Measurements from ENCODE around the gene RPS15A.
"Not testable (repeated sequence)": the region's sequence is repeated elsewhere in the genome, so short reads cannot be mapped to it uniquely, and the experiment has no call there.

The RPS15A gene

DNA sequence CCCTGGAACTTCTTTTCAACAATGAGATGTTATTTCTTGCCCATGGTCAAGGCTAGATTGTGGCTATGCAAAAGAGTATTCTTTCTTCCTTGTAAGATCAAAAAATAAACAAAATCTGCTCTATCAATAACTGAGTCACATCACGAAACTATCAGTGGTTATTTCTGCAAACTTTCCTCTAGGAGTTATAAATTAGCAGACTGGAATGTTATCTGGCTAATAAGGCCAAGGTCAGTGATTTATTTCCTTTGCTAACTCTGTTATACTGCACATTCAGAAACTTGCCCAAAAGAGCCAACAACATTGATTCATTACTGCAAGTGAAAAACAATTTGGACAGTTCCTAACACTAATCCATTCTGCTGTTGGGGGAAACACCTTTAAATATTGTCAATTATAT is 6.2 kb upstream of the RPS15A start:
- DNase-seq (ENCODE audit: low read depth) = no peak

DNA sequence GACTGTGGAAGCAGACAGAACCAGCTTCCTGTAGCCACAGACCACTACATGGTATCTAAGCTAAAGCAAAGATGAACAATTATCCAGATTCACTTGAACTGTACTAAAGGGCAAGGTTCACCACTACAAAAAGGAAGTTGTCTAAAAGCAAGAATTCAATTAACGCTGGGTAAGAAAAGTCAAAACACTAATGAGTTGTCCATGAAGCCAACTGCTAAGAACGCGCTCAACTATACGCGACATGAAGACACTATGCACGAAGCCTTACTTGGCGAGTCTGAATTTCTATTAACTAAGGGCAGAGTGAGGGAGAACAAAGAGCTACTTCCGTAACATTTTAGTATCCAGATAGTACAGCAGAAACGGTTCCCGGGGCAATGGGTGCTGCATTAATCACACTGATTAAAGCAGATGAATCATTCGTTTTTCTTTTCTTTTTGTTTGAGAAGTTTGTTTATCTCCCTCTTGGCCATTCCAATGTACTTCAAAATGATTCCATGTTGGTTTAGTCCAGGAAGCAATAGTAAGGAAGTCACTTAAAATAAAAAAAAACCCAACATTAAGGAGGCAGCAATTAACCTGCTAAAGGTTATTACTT is 2.8 kb upstream of the RPS15A start:
- no peak for DNase-seq (ENCODE audit: low read depth)

DNA sequence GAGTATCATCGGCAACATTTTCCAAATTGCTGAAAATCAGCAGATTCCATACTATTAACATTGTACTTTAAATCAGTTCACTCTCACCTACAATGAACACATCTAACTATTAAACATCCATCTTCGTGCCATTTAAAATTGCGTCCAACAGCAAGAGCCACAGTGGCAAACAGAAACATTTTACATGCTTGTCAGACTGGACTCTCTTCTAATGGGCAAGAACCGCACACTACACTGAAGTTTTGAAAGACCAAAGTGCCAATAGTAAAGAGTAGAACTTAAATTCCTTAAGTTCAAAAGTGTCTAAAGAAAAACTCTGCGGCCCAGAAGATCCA is 652 bp downstream of the RPS15A start:
- no peak for DNase-seq (ENCODE audit: low read depth)

DNA sequence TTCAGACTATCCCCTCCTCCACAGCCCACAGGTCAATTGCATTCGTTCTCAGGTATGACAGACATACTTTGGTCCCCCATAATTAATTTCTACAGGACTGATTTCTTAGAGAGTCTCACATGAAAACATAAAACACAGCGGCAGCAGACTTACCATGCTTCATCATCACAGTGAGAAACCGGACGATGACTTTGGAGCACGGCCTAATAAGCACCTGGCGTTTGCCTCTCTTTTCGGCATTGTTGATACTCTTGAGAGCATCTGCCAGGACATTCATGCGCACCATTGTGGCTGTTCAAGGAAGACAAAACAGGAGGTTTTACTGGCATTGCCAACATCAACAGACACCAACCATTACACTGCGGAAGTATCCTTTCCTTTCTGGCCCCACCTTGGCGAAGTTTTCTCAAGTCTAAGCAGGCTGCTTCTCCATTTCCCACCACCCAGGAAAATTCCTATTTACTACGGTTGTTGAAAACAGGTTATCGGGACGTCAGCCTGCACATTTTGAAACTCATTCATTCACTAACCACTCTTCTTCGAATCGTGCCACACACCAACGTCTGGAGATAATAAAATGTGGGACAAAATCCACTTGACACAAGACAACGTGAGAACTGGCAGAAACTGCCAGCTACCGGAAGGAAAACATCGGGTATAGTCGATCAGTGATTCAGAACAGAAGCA is 1.2 kb downstream of the RPS15A start:
- DNase-seq (ENCODE audit: low read depth) = no peak

DNA sequence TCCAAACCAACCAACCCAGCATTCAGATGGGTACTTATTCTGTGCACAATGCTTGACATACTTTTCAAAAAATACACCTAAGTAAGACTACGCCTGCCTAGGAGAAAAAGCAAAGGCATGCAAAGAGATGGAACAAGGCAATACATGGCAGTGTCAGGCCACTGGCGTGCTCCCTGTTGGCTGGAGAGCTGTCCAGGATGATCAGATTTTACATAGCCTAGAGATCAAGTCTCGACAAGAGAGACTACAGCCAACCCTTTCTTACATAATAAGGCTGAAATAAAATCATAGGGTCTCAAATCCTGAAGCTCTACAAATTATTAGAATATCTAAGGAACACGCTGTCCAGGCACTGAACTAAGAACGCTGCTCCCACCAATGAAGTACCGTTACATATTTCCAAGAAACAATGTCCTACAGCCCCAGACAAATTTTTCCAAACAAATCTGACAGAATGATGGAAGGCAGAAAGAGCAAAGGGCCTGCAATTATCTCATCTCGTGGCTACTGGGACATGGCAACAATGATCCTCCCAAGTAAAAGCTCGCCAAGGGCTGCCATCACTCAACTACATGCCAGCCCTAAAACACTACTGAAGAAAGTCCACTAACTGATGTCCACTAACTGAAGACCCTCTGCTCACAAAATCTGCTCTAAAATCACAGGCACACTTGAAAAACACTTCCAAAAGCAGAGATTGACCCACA is 5.1 kb downstream of the RPS15A start:
- DNase-seq (ENCODE audit: low read depth) = no peak

DNA sequence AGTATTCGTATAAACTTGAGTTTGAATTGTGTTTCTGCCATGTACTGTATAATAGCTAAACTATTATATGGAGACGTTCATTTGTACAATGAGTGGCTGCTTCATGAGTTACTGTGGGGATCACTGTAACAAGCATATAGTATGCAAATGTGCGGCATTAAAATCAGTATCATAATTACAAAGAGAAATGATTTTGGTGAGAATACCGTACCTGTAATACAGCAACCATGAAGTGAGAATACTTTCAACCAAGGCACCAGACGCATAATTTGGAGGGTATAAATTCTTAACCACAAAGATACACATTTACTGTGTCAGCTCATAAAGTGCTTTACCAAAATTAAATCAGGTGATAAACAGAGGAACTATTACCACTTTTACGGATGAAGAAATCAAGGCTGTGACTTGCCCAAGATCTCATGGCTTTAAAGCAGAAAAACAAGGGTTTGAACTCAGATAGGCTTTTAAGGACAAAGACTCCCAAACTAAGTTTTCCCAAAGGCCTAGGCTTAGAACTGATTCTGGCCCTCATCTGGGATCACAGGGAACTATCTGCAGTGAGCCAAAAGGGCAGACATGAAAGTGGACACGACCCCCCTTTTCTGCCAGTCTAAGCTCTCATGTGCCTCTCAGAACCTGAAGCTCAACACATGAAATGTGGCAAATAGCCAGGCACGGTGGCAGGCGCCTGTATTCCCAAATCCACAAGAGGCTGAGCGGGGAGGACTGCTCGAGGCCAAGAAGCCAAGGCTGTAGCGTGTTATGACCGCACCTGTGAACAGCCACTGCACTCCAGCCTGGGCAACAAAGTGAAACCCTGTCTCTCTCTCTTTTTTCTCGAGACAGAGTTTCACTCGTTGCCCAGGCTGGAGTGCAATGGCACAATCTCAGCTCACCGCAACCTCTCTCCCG is 6.4 kb downstream of the RPS15A start:
- DNase-seq (ENCODE audit: low read depth) = no peak

DNA sequence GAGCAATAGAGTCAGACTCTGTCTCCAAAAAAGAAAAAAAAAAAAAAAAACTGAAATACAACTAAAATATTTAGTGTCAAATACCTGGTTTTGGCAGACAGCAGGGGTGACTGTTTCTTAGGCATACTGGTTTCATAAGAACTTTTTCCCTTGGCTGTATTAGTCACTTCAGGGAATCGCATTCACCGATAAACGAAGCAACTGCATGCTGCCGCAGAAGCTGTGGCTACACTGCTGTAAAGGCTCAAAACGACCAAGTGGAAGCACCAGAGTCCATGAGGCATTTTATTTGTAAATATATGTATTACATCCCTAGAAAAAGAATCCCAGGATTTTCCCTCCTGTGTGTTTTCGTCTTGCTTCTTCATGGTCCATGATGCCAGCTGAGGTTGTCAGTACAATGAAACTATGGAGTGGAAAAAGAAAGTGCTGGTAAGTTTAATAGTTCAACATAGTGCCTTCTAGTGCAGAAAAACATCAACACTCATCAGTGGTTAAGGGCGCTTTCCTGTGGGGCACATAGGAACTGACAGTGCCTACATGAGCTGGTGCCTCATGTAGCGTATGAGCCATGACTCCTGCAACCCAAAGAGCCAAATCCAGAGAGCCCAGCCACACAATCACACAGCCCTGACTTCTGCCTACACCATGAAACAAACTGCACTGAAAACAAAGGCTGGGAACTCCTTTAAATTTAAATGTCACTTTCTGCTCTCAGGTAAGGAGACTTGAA is 7.3 kb downstream of the RPS15A start:
- DNase-seq (ENCODE audit: low read depth) = no peak

DNA sequence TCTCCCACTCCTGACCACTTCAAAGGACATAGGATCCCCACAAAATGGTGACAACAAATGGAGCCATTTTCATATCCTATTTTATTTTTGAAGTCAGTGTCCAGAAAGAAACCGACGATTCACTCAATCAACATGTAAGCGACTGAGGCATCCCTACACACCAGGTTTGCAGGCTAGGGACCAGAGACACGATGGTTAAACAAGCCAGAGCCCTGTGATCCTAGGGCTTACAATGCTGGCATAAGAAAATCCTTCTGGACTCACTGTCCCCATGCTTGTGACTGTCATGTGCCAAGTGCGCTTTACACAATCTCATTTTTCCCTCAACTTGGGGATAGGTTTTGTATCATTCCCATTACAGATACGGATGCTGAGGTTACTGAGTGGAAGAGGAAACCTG is 8.9 kb downstream of the RPS15A start:
- DNase-seq (ENCODE audit: low read depth) = not testable (repeated sequence)

DNA sequence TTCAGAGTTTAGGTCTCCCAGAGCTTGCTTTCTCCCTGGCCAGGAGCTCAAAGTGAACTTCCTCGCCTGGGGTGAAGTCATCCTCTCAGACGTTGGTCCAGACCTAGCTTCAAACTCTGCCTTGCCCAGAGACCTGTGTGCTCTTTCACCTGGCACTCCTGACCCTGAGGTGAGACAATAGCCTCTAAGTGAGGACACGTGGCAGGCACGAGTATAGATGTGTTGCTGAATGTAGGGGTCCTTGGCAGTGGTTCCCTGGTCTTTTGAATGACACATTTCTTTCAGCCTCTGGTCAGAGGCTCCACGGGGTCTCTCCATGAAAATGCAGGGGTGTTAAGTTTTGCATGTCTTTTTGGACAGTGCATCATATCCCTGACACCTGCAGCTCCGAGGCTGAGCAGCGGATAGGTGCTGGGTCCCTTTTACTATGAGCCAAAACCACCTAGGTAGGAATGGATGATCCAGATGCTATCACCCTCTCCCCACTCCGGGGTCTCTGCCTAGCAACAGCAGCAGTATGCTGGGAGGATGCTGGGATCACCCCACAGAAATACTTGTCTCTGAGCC is 9.6 kb downstream of the RPS15A start:
- DNase-seq (ENCODE audit: low read depth) = not testable (repeated sequence)

DNA sequence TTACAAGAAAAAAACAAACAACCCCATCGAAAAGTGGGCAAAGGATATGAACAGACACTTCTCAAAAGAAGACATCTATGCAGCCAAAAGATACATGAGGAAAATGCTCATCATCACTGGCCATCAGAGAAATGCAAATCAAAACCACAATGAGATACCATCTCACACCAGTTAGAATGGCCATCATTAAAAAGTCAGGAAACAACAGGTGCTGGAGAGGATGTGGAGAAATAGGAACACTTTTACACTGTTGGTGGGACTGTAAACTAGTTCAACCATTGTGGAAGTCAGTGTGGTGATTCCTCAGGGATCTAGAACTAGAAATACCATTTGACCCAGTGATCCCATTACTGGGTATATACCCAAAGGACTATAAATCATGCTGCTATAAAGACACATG is 12.5 kb downstream of the RPS15A start:
- not testable (repeated sequence) for DNase-seq (ENCODE audit: low read depth)

DNA sequence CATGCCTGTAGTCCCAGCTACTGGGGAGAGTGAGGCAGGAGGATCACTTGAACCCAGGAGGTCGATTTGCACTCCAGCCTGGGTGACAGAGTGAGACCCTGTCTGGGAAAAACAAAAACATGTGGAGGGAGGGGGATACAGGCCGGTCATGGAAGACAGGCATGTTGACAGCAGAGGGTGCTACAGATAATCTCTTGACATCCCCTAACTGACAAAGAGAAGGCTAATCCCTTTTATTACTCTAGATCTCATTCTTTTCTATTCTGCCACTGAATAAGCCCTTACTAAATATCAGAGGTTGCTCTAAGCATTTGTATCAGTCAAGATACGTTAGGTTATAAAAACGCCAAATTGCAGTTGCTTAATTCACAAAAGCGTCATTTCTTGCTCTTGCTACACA is 13.8 kb downstream of the RPS15A start:
- not testable (repeated sequence) for DNase-seq (ENCODE audit: low read depth)

DNA sequence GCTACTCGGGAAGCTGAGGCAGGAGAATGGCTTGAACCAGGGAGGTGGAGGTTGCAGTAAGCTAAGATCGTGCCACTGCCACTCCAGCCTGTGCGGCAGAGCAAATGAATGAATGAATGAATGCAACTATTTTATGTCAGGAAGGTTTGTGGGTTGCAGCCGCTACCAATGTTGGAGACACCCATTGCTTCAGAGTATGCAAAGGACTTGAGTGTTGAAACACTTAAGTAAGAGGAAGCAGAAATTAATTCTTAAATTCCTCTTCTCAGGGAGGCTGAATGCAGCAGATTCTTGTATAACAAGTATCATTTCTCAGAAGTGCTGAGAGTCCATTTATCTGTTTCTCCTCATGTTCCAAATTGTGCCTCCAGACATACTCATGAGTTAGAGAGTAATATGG is 15.5 kb downstream of the RPS15A start:
- DNase-seq (ENCODE audit: low read depth) = not testable (repeated sequence)

DNA sequence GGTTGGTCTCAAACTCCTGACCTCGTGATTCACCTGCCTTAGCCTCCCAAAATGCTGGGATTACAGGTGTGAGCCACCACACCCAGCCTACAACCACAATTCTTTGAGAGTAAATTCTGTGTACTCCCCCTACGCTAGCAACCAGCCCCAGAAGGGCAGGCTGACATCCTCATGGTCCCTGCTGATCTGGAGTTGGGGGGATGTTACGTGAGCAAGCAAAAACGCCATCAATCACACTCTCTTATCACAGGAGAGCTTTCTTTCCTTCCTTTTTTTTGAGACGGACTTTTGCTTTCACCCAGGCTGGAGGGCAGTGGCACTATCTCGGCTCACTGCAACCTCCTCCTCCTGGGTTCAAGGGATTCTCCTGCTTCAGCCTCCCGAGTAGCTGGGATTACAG is 18.0 kb downstream of the RPS15A start:
- not testable (repeated sequence) for DNase-seq (ENCODE audit: low read depth)

DNA sequence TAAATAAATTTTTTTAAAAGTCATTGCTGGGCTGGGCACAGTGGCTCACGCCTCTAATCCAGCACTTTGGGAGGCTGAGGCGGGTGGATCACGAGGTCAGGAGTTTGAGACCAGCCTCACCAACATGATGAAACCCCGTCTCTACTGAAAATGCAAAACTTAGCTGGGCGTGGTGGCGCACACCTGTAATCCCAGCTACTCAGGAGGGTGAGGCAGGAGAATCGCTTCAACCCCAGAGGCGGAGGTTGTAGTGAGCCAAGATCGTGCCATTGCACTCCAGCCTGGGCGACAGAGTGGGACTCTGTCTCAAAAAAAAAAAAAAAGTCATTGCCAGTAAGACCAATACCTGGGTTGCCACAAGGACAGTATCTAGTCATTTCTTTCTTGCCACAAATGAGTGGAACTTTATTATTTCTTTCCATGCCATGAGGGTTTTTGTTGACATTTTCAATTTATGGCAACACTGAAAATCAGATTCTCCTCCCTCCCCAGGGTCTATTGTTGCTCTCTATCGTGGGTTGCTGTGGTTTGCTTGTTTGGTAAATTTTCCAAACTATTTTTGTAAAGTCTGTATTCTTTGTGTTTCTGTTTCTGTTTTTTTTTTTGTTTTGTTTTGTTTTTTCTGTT is 19.7 kb downstream of the RPS15A start:
- not testable (repeated sequence) for DNase-seq (ENCODE audit: low read depth)

DNA sequence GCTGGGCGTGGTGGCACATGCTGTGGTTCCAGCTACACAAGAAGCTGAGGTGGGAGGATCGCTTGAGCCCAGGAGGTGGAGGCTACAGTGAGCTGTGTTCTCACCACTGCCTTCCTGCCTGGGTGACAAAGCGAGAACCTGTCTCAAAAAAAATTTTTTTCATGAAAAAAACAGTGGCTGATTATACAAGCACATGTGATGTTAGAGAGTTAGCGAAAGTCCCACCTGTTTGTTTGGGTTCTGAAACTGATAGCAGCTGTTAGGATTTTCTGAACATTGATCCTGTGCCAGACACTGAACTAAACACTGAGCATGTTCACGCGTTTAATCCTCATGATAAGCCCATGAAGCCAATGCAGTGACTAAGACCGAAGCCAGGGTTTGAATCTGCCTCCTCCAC is 22.9 kb downstream of the RPS15A start:
- DNase-seq (ENCODE audit: low read depth) = not testable (repeated sequence)

DNA sequence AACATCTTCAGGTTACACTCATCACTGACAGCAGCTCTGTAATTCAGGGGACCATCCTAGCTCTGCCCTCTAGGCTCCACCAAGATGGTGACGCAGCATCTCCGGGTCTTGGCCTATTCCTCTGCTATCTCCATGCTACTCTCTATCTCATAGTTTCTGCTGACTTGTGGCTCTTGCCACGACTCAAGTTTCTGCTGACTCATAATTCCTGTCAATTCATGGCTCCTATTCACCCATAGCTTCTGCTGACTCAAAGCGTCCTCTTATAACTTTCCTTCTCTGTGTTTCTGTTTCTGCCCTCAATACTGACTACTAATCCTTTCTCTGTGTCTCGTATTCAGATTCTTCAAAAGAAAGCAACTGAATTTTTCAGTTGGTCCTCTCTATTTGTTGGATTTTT is 27.4 kb downstream of the RPS15A start:
- not testable (repeated sequence) for DNase-seq (ENCODE audit: low read depth)

DNA sequence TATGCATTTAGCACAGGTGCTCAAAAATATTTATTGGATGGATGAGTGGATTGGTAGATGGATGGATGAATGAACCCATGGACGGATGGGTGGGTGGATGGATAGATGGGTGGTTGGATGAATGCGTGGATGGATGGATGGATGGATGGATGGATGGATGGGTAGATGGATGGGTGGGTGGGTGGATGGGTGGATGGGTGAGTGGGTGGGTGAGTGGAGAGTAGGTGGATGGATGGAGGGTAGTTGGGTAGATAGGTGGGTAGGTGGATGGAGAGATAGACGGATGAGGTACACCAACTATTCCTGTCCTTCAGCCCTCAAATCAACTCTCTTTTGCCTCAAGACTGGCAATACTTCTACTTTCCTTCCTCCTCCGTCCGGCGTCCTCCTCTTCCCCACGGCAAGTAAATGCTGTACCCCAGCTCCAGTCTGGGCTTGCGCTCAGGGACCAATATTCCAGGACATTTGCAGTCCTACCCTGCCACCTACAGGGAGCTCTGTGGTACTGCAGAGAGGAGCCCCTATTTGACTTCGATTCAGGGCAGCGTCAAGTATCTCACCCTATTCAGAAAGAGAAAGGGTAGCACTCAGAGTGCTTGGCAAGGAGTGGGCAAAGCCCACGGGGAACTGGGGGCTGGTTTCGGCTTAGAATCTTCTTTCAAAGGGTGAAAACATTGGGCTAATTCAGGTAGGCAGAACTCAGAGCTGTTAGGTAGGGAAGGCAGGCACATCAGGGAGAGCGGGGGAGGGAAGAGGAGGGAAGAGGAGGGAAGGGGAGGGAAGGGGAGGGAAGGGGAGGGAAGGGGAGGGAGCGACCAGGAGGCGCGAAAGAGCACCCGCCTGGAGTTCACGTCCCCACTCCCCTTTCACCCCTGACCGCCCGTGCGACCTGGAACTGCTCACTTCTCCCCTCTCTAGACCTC is 30.3 kb downstream of the RPS15A start:
- not testable (repeated sequence) for DNase-seq (ENCODE audit: low read depth)

DNA sequence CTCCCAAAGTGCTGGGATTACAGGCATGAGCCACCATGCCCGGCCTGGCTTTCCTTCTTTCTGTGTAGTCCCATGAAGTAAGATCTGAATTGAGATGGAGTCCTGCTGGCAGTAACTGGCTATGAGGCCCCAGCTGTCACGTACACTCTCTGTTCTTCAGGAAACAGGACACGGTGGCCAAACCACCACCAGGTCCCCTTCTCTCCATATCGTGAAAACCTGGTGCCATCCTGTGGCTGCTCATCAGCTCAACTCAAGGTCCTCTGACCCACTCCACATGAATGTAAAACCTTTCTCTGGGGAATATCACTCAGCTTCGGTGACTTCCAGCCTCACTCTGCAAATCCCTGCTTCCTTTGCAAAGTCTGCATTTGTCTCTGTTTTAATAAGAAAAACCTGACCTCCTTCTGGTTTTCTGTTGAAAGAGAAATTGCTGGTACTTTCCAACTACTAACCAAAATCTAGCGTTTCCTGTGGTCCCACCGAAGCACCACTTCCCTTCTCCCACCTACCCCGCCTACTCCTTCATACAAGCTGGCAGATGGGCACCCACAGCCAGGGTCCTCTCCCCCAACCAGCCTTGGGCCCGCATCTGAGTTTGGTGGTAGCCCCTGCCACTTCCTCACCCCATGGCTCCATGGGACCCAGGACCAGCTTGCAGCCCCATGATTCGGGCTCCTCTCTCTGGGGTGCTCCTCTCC is 32.0 kb downstream of the RPS15A start:
- not testable (repeated sequence) for DNase-seq (ENCODE audit: low read depth)

DNA sequence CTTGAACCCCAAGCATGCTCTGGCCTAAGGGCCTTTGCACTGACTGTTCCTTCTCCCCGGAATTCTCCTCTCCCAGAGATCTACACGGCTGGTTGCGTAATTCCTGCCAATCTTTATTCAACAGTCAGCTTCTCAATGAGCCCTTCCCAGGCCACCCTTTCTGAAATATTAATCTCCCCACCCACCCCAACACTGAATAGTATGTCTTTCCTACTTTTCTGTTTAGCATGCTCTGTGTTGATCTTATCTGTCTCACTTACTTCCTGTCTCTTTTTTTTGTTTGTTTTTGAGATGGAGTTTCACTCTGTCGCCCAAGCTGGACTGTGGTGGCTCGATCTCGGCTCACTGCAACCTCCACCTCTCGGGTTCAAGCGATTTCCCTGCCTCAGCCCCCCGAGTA is 33.5 kb downstream of the RPS15A start:
- DNase-seq (ENCODE audit: low read depth) = not testable (repeated sequence)
